ENCODE results near the gene OSBPL1A. TPM values are rescaled to one million over a fixed set of nuclear protein-coding genes. Genes with fewer than 3 reads are reported as not detected.
"Not testable (repeated sequence)": the region's sequence is repeated elsewhere in the genome, so short reads cannot be mapped to it uniquely, and the experiment has no call there.

OSBPL1A gene
- total and polyA plus RNA-seq, 4 donors: 64.8 to 132 (median 77.3) TPM

GRCh38 chr18:24380163-24380747, 17.4 kb downstream of the OSBPL1A start:
- Histone ChIP-seq H3K27me3 (ENCODE audit: control insufficient read depth, insufficient read depth, low read length) (no peaks in the 10 kb centered on the region), H3K4me1 (ENCODE audit: control insufficient read depth, insufficient read depth, low read length) (no peaks in the 10 kb centered on the region), H3K36me3 (ENCODE audit: control insufficient read depth, insufficient read depth, low read length) (peaks cover 7% of the 10 kb centered on the region), H3K4me3 (ENCODE audit: low read depth, low read length) (no peak overlapping the region), H3K9me3 (ENCODE audit: control insufficient read depth, insufficient read depth, low read length) (no peaks in the 10 kb centered on the region), H3K27ac (ENCODE audit: low read depth, low read length) (no peak overlapping the region)
- WGBS (ENCODE audit: insufficient coverage): 96% methylated on average over 6 of the region's 6 CpGs
- no peak for DNase-seq (ENCODE audit: low read depth in 4 of 6, low spot score in 6 of 6)

DNA sequence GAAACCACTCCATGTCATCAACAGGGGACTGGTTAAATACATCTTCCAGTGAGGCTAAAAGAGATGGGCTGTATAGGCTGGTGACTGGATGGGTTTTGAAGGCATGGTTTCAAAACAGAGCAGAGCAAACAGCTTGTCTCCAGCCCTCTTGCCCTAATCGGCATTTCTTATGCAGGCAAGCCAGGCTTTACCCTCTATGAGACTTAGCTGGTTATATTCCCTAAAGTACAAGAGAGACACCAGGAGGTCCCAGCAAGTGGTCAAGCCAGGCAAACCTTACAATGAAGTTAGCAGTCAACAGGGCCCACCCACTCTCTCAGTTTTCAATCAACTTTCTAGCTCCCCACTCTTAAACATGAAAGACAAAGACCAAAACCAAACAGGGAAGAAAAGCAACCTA, 19.0 kb downstream of the OSBPL1A start:
- Histone ChIP-seq H3K4me1 (ENCODE audit: control insufficient read depth, insufficient read depth, low read length) (no peaks in the 10 kb centered on the region), H3K27me3 (ENCODE audit: control insufficient read depth, insufficient read depth, low read length) (no peaks in the 10 kb centered on the region), H3K36me3 (ENCODE audit: control insufficient read depth, insufficient read depth, low read length) (peaks cover 7% of the 10 kb centered on the region), H3K4me3 (ENCODE audit: low read depth, low read length) (no peak overlapping the region), H3K27ac (ENCODE audit: low read depth, low read length) (no peak overlapping the region), H3K9me3 (ENCODE audit: control insufficient read depth, insufficient read depth, low read length) (no peaks in the 10 kb centered on the region)
- DNase-seq (ENCODE audit: low read depth in 4 of 6, low spot score in 6 of 6): no peak
- WGBS (ENCODE audit: insufficient coverage): 33% methylated on average over 1 of the region's 1 CpG

- H3K9me3 ChIP-seq (ENCODE audit: control insufficient read depth, insufficient read depth, low read length); H3K27ac ChIP-seq (ENCODE audit: low read depth, low read length); H3K27me3 ChIP-seq (ENCODE audit: control insufficient read depth, insufficient read depth, low read length); H3K36me3 ChIP-seq (ENCODE audit: control insufficient read depth, insufficient read depth, low read length); H3K4me3 ChIP-seq (ENCODE audit: low read depth, low read length); H3K4me1 ChIP-seq (ENCODE audit: control insufficient read depth, insufficient read depth, low read length); DNase-seq (ENCODE audit: low read depth in 4 of 6, low spot score in 6 of 6): not testable (repeated sequence)
- 98% methylated on average over 23 of the region's 23 CpGs for WGBS (ENCODE audit: insufficient coverage)
These were observed 21.1 kb downstream of the OSBPL1A start for GRCh38 chr18:24376531-24376930.

GRCh38 chr18:24373328-24373727, 24.3 kb downstream of the OSBPL1A start:
- no peak for DNase-seq (ENCODE audit: low read depth in 4 of 6, low spot score in 6 of 6)
- H3K4me1 ChIP-seq (ENCODE audit: control insufficient read depth, insufficient read depth, low read length): no peaks in the 10 kb centered on the region
- peaks cover 7% of the 10 kb centered on the region for H3K36me3 ChIP-seq (ENCODE audit: control insufficient read depth, insufficient read depth, low read length)
- H3K9me3 ChIP-seq (ENCODE audit: control insufficient read depth, insufficient read depth, low read length): no peaks in the 10 kb centered on the region
- no peaks in the 10 kb centered on the region for H3K27me3 ChIP-seq (ENCODE audit: control insufficient read depth, insufficient read depth, low read length)
- no CpG with 5 or more reads among the region's 1 CpG for WGBS (ENCODE audit: insufficient coverage)
- no peak overlapping the region for H3K27ac ChIP-seq (ENCODE audit: low read depth, low read length)
- no peak overlapping the region for H3K4me3 ChIP-seq (ENCODE audit: low read depth, low read length)

DNA sequence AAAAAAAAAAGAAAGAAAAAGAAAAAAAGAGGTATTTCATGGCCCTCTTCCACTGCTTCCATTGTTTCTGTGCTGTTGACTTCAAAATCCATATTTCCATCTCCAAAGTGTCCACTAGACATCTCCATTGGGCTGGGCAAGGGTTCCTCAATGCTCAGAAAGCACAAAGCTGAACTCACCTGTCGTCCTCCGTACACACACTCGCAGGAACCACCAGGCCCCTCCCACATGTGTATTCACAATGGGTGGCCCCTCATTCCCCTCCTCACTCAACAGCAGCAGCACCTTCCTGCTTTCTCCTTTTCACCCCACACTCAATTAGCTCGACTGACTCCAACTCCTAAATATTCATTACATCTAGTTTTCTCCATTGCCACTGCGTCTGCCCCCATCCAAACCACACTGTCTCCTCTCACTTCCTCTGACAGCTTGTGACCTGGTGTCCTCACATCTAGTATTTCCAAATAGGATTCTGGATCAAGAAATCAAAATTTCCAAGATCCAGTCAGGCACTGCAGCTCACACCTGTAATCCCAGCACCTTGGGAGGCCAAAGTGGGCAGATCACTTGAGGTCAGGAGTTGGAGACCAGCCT, 25.2 kb downstream of the OSBPL1A start:
- Histone ChIP-seq H3K9me3 (ENCODE audit: control insufficient read depth, insufficient read depth, low read length) (no peaks in the 10 kb centered on the region), H3K27ac (ENCODE audit: low read depth, low read length) (no peak overlapping the region), H3K36me3 (ENCODE audit: control insufficient read depth, insufficient read depth, low read length) (peaks cover 7% of the 10 kb centered on the region), H3K4me1 (ENCODE audit: control insufficient read depth, insufficient read depth, low read length) (no peaks in the 10 kb centered on the region), H3K27me3 (ENCODE audit: control insufficient read depth, insufficient read depth, low read length) (no peaks in the 10 kb centered on the region), H3K4me3 (ENCODE audit: low read depth, low read length) (no peak overlapping the region)
- no peak for DNase-seq (ENCODE audit: low read depth in 4 of 6, low spot score in 6 of 6)
- WGBS (ENCODE audit: insufficient coverage): 82% methylated on average over 5 of the region's 5 CpGs

- Histone ChIP-seq H3K27me3 (ENCODE audit: control insufficient read depth, insufficient read depth, low read length) (no peaks in the 10 kb centered on the region), H3K4me1 (ENCODE audit: control insufficient read depth, insufficient read depth, low read length) (no peaks in the 10 kb centered on the region), H3K4me3 (ENCODE audit: low read depth, low read length) (no peak overlapping the region), H3K36me3 (ENCODE audit: control insufficient read depth, insufficient read depth, low read length) (no peaks in the 10 kb centered on the region), H3K9me3 (ENCODE audit: control insufficient read depth, insufficient read depth, low read length) (no peaks in the 10 kb centered on the region), H3K27ac (ENCODE audit: low read depth, low read length) (no peak overlapping the region)
- 74% methylated on average over 4 of the region's 4 CpGs for WGBS (ENCODE audit: insufficient coverage)
- no peak for DNase-seq (ENCODE audit: low read depth in 4 of 6, low spot score in 6 of 6)
These were observed 27.5 kb downstream of the OSBPL1A start for GRCh38 chr18:24370120-24370519.

GRCh38 chr18:24369426-24369825, 28.2 kb downstream of the OSBPL1A start:
- Histone ChIP-seq H3K36me3 (ENCODE audit: control insufficient read depth, insufficient read depth, low read length) (peaks cover 3% of the 10 kb centered on the region), H3K4me3 (ENCODE audit: low read depth, low read length) (no peak overlapping the region), H3K4me1 (ENCODE audit: control insufficient read depth, insufficient read depth, low read length) (no peaks in the 10 kb centered on the region), H3K9me3 (ENCODE audit: control insufficient read depth, insufficient read depth, low read length) (no peaks in the 10 kb centered on the region), H3K27me3 (ENCODE audit: control insufficient read depth, insufficient read depth, low read length) (no peaks in the 10 kb centered on the region), H3K27ac (ENCODE audit: low read depth, low read length) (no peak overlapping the region)
- WGBS (ENCODE audit: insufficient coverage): 100% methylated on average over 1 of the region's 1 CpG
- DNase-seq (ENCODE audit: low read depth in 4 of 6, low spot score in 6 of 6): no peak

DNA sequence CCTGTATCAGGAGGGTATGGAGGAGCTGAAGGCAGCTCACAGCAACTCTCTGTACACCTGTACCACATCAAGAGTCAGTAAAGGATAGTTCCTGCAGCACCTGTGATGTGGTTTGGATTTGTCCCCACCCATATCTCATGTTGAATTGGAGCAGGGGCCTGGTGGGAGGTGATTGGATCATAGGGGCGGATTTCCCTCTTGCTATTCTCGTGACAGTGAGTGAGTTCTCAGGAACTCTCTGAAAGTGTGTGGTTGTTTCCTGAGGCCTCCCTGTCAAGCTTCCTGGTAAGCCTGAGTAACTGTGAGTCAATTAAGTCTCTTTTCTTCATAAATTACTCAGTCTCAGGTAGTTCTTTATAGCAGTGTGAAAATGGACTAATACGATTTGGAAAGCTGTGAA, 28.9 kb downstream of the OSBPL1A start:
- DNase-seq (ENCODE audit: low read depth in 4 of 6, low spot score in 6 of 6): no peak
- H3K4me1 ChIP-seq (ENCODE audit: control insufficient read depth, insufficient read depth, low read length): no peaks in the 10 kb centered on the region
- H3K36me3 ChIP-seq (ENCODE audit: control insufficient read depth, insufficient read depth, low read length): peaks cover 3% of the 10 kb centered on the region
- no peak overlapping the region for H3K27ac ChIP-seq (ENCODE audit: low read depth, low read length)
- no peaks in the 10 kb centered on the region for H3K9me3 ChIP-seq (ENCODE audit: control insufficient read depth, insufficient read depth, low read length)
- 29% methylated on average over 1 of the region's 3 CpGs for WGBS (ENCODE audit: insufficient coverage)
- H3K4me3 ChIP-seq (ENCODE audit: low read depth, low read length): no peak overlapping the region
- H3K27me3 ChIP-seq (ENCODE audit: control insufficient read depth, insufficient read depth, low read length): no peaks in the 10 kb centered on the region

DNA sequence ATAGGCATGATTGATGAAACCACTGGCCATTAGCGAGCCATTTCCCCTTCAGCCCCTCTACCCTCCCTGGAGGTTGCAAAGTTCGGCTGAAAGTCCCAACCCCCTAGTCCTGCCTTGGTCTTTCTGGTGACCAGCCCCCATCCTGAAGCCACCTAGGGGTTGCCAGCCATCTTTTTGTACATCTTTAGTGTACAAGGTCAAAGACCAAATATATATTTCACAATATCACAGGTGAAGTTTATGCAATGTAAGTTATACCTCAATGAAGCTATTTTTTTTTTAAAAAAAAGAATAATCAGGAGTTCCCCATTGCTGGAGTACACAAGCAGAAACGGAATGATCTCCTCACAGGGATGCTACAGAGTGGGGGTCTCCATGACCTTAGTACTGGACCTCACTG, 31.3 kb downstream of the OSBPL1A start:
- WGBS (ENCODE audit: insufficient coverage): 100% methylated on average over 3 of the region's 3 CpGs
- H3K27ac ChIP-seq (ENCODE audit: low read depth, low read length): no peak overlapping the region
- H3K4me1 ChIP-seq (ENCODE audit: control insufficient read depth, insufficient read depth, low read length): no peaks in the 10 kb centered on the region
- no peak for DNase-seq (ENCODE audit: low read depth in 4 of 6, low spot score in 6 of 6)
- H3K9me3 ChIP-seq (ENCODE audit: control insufficient read depth, insufficient read depth, low read length): no peaks in the 10 kb centered on the region
- no peaks in the 10 kb centered on the region for H3K27me3 ChIP-seq (ENCODE audit: control insufficient read depth, insufficient read depth, low read length)
- no peak overlapping the region for H3K4me3 ChIP-seq (ENCODE audit: low read depth, low read length)
- peaks cover 3% of the 10 kb centered on the region for H3K36me3 ChIP-seq (ENCODE audit: control insufficient read depth, insufficient read depth, low read length)

- no CpG with 5 or more reads among the region's 1 CpG for WGBS (ENCODE audit: insufficient coverage)
- no peak for DNase-seq (ENCODE audit: low read depth in 4 of 6, low spot score in 6 of 6)
- Histone ChIP-seq H3K9me3 (ENCODE audit: control insufficient read depth, insufficient read depth, low read length) (no peaks in the 10 kb centered on the region), H3K4me1 (ENCODE audit: control insufficient read depth, insufficient read depth, low read length) (no peaks in the 10 kb centered on the region), H3K36me3 (ENCODE audit: control insufficient read depth, insufficient read depth, low read length) (peaks cover 3% of the 10 kb centered on the region), H3K4me3 (ENCODE audit: low read depth, low read length) (no peak overlapping the region), H3K27ac (ENCODE audit: low read depth, low read length) (no peak overlapping the region), H3K27me3 (ENCODE audit: control insufficient read depth, insufficient read depth, low read length) (no peaks in the 10 kb centered on the region)
These were observed 33.4 kb downstream of the OSBPL1A start for GRCh38 chr18:24364177-24364576.
